ENCODE data around the gene DOCK7.
A peak's percentile ranks its signal among the peaks of the same experiment; 100 is the strongest.
"Not testable (repeated sequence)": the region's sequence is repeated elsewhere in the genome, so short reads cannot be mapped to it uniquely, and the experiment has no call there.

Gene DOCK7

GRCh38 chr1:62687903-62688686 lies at the start of gene DOCK7:
DOCK7 (minus strand) TSS chr1:62688386; CDS start chr1:62688264, 122 bp downstream.
- DNase-seq = peak; percentile 43

- no peak for DNase-seq
Observed at GRCh38 chr1:62735491-62736171, 47.4 kb upstream of the DOCK7 start.

- no peak for DNase-seq
Observed at GRCh38 chr1:62732331-62732730, 44.1 kb upstream of the DOCK7 start.

GRCh38 chr1:62728963-62729362 lies 40.8 kb upstream of the DOCK7 start:
- no peak for DNase-seq

- DNase-seq = no peak
Observed at GRCh38 chr1:62727656-62728407, 39.6 kb upstream of the DOCK7 start.

- DNase-seq = no peak
Observed at GRCh38 chr1:62726011-62726442, 37.8 kb upstream of the DOCK7 start.

- no peak for DNase-seq
Observed at GRCh38 chr1:62725255-62725654, 37.1 kb upstream of the DOCK7 start.

GRCh38 chr1:62724430-62724829 lies 36.2 kb upstream of the DOCK7 start:
- no peak for DNase-seq

GRCh38 chr1:62723883-62724282 lies 35.7 kb upstream of the DOCK7 start:
- no peak for DNase-seq

- DNase-seq = no peak
Observed at GRCh38 chr1:62722796-62723195, 34.6 kb upstream of the DOCK7 start.

- DNase-seq = peak; percentile 43
Observed at GRCh38 chr1:62720946-62721554, 32.9 kb upstream of the DOCK7 start.

- not testable (repeated sequence) for DNase-seq
Observed at GRCh38 chr1:62718400-62718799, 30.2 kb upstream of the DOCK7 start.

GRCh38 chr1:62717483-62717882 lies 29.3 kb upstream of the DOCK7 start:
- no peak for DNase-seq

- DNase-seq = no peak
Observed at GRCh38 chr1:62716397-62716796, 28.2 kb upstream of the DOCK7 start.

GRCh38 chr1:62712336-62713243 lies 24.4 kb upstream of the DOCK7 start:
- DNase-seq = no peak

- no peak for DNase-seq
Observed at GRCh38 chr1:62707744-62708120, 19.5 kb upstream of the DOCK7 start.

- no peak for DNase-seq
Observed at GRCh38 chr1:62706985-62707743, 19.0 kb upstream of the DOCK7 start.

- not testable (repeated sequence) for DNase-seq
Observed at GRCh38 chr1:62698161-62698560, 10.0 kb upstream of the DOCK7 start.

GRCh38 chr1:62694479-62694878 lies 6.3 kb upstream of the DOCK7 start:
- not testable (repeated sequence) for DNase-seq

- no peak for DNase-seq
Observed at GRCh38 chr1:62693123-62693522, 4.9 kb upstream of the DOCK7 start.
